Liver (tissue), 9 donors: ENCODE results near the gene RARA. TPM values are rescaled to one million over a fixed set of nuclear protein-coding genes. Genes with fewer than 3 reads are reported as not detected.

ENCODE experiments used
- DNase-seq: peaks from one replicate; pipeline ENCODE4 v3.0.0-alpha.2; 2017; ENCODE audit warnings: low spot score
- H3K27ac ChIP-seq, 2 donors: one replicate each; pipeline ENCODE4 v1.7.0; 2013; ENCODE audit warnings: inconsistent platforms in 2 of 2, low read length in 2 of 2, control low read depth in 1 of 2, low read depth in 1 of 2, mild to moderate bottlenecking in 1 of 2
- H3K27me3 ChIP-seq, 4 donors: one replicate each; pipeline versions ENCODE4 v1.6.1 to v1.7.0; 2013; ENCODE audit warnings: low read length in 3 of 4, inconsistent platforms in 1 of 4, mild to moderate bottlenecking in 1 of 4, moderate library complexity in 1 of 4; ENCODE audit not compliant: control insufficient read depth in 4 of 4, insufficient read depth in 4 of 4
- H3K36me3 ChIP-seq, 4 donors: one replicate each; pipeline versions ENCODE4 v1.6.1 to v1.7.0; 2013; ENCODE audit warnings: low read length in 3 of 4, mild to moderate bottlenecking in 3 of 4, low read depth in 1 of 4, moderate library complexity in 1 of 4; ENCODE audit not compliant: control insufficient read depth in 4 of 4, insufficient read depth in 3 of 4
- H3K4me1 ChIP-seq, 4 donors: one replicate each; pipeline versions ENCODE4 v1.6.1 to v1.7.0; 2013; ENCODE audit warnings: low read length in 3 of 4, mild to moderate bottlenecking in 3 of 4, moderate library complexity in 1 of 4; ENCODE audit not compliant: control insufficient read depth in 4 of 4, insufficient read depth in 4 of 4
- H3K4me3 ChIP-seq, 3 donors: one replicate each; pipeline versions ENCODE4 v1.6.1 to v1.7.0; 2013; ENCODE audit warnings: low read length in 3 of 3, control low read depth in 1 of 3, low read depth in 1 of 3, mild to moderate bottlenecking in 1 of 3
- H3K9ac ChIP-seq, 2 donors: one replicate each; pipeline ENCODE4 v1.7.0; 2013; ENCODE audit warnings: low read length in 2 of 2, mild to moderate bottlenecking in 2 of 2, moderate library complexity in 2 of 2, control low read depth in 1 of 2, low read depth in 1 of 2
- H3K9me3 ChIP-seq, 4 donors: one replicate each; pipeline versions ENCODE4 v1.6.1 to v1.7.0; 2013; ENCODE audit warnings: low read length in 3 of 4; ENCODE audit not compliant: control insufficient read depth in 4 of 4
- ATF3 ChIP-seq: IDR thresholded peaks from 2 replicates; pipeline ENCODE4 v1.6.1; 2016; ENCODE audit warnings: antibody characterized with exemption
- CTCF ChIP-seq: fragments of 150-350 bp; IDR thresholded peaks from 2 replicates; pipeline ENCODE4 v1.5.1; 2017; ENCODE audit warnings: improper control_type of control experiment, low read depth, low read length; ENCODE audit not compliant: missing input control
- EGR1 ChIP-seq, 2 donors: IDR thresholded peaks; 2 replicates each; pipeline ENCODE4 v1.6.1; 2016 to 2018; ENCODE audit warnings: antibody characterized with exemption in 2 of 2, low read depth in 2 of 2
- FOXA1 ChIP-seq: IDR thresholded peaks from 2 replicates; pipeline ENCODE4 v1.6.1; 2016; ENCODE audit warnings: antibody characterized with exemption
- FOXA2 ChIP-seq: IDR thresholded peaks from 2 replicates; pipeline ENCODE4 v1.6.1; 2016; ENCODE audit warnings: antibody characterized with exemption
- GABPA ChIP-seq, 2 donors: IDR thresholded peaks in 1 of 2; conservative IDR thresholded peaks in 1 of 2; 2 replicates each; pipeline ENCODE4 v1.6.1; 2016; ENCODE audit warnings: antibody characterized with exemption in 2 of 2, mild to moderate bottlenecking in 1 of 2, moderate library complexity in 1 of 2
- HNF4A ChIP-seq, 2 donors: conservative IDR thresholded peaks; 2 replicates each; pipeline ENCODE4 v1.6.1; 2016; ENCODE audit warnings: antibody characterized with exemption in 2 of 2, mild to moderate bottlenecking in 2 of 2
- HNF4G ChIP-seq: IDR thresholded peaks from 2 replicates; pipeline ENCODE4 v1.6.1; 2016; ENCODE audit warnings: antibody characterized with exemption
- JUND ChIP-seq, 2 donors: IDR thresholded peaks; 2 replicates each; pipeline ENCODE4 v1.6.1; 2016; ENCODE audit warnings: antibody characterized with exemption in 2 of 2
- MAX ChIP-seq: IDR thresholded peaks from 2 replicates; pipeline ENCODE4 v1.6.1; 2016; ENCODE audit warnings: antibody characterized with exemption
- NR2F2 ChIP-seq: IDR thresholded peaks from 2 replicates; pipeline ENCODE4 v1.6.1; 2016; ENCODE audit warnings: antibody characterized with exemption
- RAD21 ChIP-seq, 2 donors: IDR thresholded peaks; 2 replicates each; pipeline ENCODE4 v1.6.1; 2016; ENCODE audit warnings: antibody characterized with exemption in 2 of 2, mild to moderate bottlenecking in 2 of 2
- REST ChIP-seq: IDR thresholded peaks from 2 replicates; pipeline ENCODE4 v1.6.1; 2016; ENCODE audit warnings: antibody characterized with exemption, mild to moderate bottlenecking
- RXRA ChIP-seq, 2 donors: IDR thresholded peaks; 2 replicates each; pipeline ENCODE4 v1.6.1; 2017 to 2018; ENCODE audit warnings: antibody characterized with exemption in 2 of 2, mild to moderate bottlenecking in 1 of 2
- SP1 ChIP-seq: IDR thresholded peaks from 2 replicates; pipeline ENCODE4 v1.6.1; 2018; ENCODE audit warnings: antibody characterized with exemption, mild to moderate bottlenecking
- TAF1 ChIP-seq: conservative IDR thresholded peaks from 2 replicates; pipeline ENCODE4 v1.6.1; 2016; ENCODE audit warnings: antibody characterized with exemption, mild to moderate bottlenecking
- YY1 ChIP-seq: IDR thresholded peaks from 2 replicates; pipeline ENCODE4 v1.6.1; 2016; ENCODE audit warnings: antibody characterized with exemption, mild to moderate bottlenecking
- ZBTB33 ChIP-seq: IDR thresholded peaks from 2 replicates; pipeline ENCODE4 v1.6.1; 2016; ENCODE audit warnings: antibody characterized with exemption
- WGBS: extraction: QIAGEN DNeasy Blood & Tissue Kit; methylation state at CpG from one replicate; pipeline ENCODE4 v1.1.7; 2013; 5-methylcytosine and 5-hydroxymethylcytosine counted together
- polyA plus RNA-seq, 2 donors: library from polyadenylated mRNA; stranded (reverse) in 1 of 2; unstranded in 1 of 2; fragments of 200-250 nt in 1 of 2; fragments of >200 nt in 1 of 2; fragmentation: Nextera tagmentation in 1 of 2; extraction: Ambion mirVana in 1 of 2; gene quantifications; one replicate each; pipeline versions ENCODE4 v1.2.1 to v1.2.3, GENCODE V29; 2013 to 2015
- total RNA-seq, 2 donors: library from RNA; depleted of rRNA; stranded (reverse); fragments of >200 nt; gene quantifications; one replicate each; pipeline ENCODE4 v1.2.3, GENCODE V29; 2014
- donor health status: healthy.
- donor health status: healthy.
- donor health status: healthy.
- donor health status: healthy.
- donor health status: healthy.

The RARA gene
- total and polyA plus RNA-seq, 4 donors: 6.6 to 26.2 (median 10.8) TPM

- TF ChIP-seq CTCF (no peak), HNF4A (conservative IDR thresholded peaks at IDR 0.05) (no peak), YY1 (no peak)
Observed at GRCh38 chr17:40287159-40287493, 21.9 kb upstream of the RARA start (continued).

GRCh38 chr17:40287494-40288369 is 21.2 kb upstream of the RARA start, which contains the start of gene CDC6:
Gene CDC6, plus strand, starts transcription at chr17:40287879. Its CDS starts 1,542 bp downstream, at chr17:40289421.
- H3K4me3 ChIP-seq: peak within 1 kb of the TSS; percentile 57 to 74 (median 60)
- DNase-seq: peak; percentile 98
- H3K9me3 ChIP-seq: no peaks in the 10 kb centered on the region
- peak within 1 kb of the TSS in 1 of 2 donors; percentile 2 for H3K27ac ChIP-seq
- no peaks in the 10 kb centered on the region for H3K27me3 ChIP-seq
- H3K9ac ChIP-seq: peak within 1 kb of the TSS in 1 of 2 donors; percentile 43
- under 1% methylated on average over 47 of the region's 47 CpGs for WGBS
- peaks cover 1 to 21% (median 17%) of the 10 kb centered on the region in 4 donors for H3K4me1 ChIP-seq
- peaks cover 0 to 3% (median 0%) of the 10 kb centered on the region in 4 donors for H3K36me3 ChIP-seq
- peak; percentile 48 for TF ChIP-seq NR2F2
- TF ChIP-seq EGR1 (IDR thresholded peaks at IDR 0.05; ENCODE audit: low read depth in 2 of 2): no peak
- TF ChIP-seq FOXA2: no peak
- peak; percentile 94 for TF ChIP-seq ZBTB33
- peak; percentile 36 for TF ChIP-seq MAX
- no peak for TF ChIP-seq TAF1
- no peak for TF ChIP-seq HNF4G
- TF ChIP-seq GABPA (IDR thresholded peaks at IDR 0.05 in 1 of 2, conservative IDR thresholded peaks at IDR 0.05 in 1 of 2): peak; percentile 20 to 87
- peak; percentile 80 for TF ChIP-seq YY1
- peak in 1 of 2 donors; percentile 12 for TF ChIP-seq HNF4A (conservative IDR thresholded peaks at IDR 0.05)
- TF ChIP-seq CTCF: no peak
- TF ChIP-seq RAD21 (IDR thresholded peaks at IDR 0.05): peak; percentile 9 to 28
- peak; percentile 89 for TF ChIP-seq SP1
- TF ChIP-seq JUND (IDR thresholded peaks at IDR 0.05): peak in 1 of 2 donors; percentile 24
- TF ChIP-seq ATF3: no peak
- TF ChIP-seq REST: no peak
- no peak for TF ChIP-seq FOXA1
- peak; percentile 51 to 59 for TF ChIP-seq RXRA (IDR thresholded peaks at IDR 0.05)
